GM12874 (cell line): ENCODE data around the gene ADAM15.

Experiments
- CTCF ChIP-seq: IDR thresholded peaks from 2 replicates; pipeline ENCODE4 v1.5.1; 2011; ENCODE audit warnings: low read depth, mild to moderate bottlenecking, control low read depth, low read length, moderate library complexity; ENCODE audit not compliant: insufficient read depth

Gene ADAM15

GRCh38 chr1:155050560-155051341 is at the start of gene ADAM15:
Gene ADAM15, plus strand, starts transcription at chr1:155051316. Its CDS starts 71 bp downstream, at chr1:155051387.
- TF ChIP-seq CTCF = peak; percentile 98

- TF ChIP-seq CTCF = no peak
Observed at GRCh38 chr1:155001425-155001674, 49.8 kb upstream of the ADAM15 start.

- peak; percentile 60 for TF ChIP-seq CTCF
Observed at GRCh38 chr1:155001675-155002463, 49.2 kb upstream of the ADAM15 start.

GRCh38 chr1:155002464-155003226 is 48.5 kb upstream of the ADAM15 start, which contains the start of gene ZBTB7B:
Gene ZBTB7B, plus strand, starts transcription at chr1:155002802. Its CDS starts 11,859 bp downstream, at chr1:155014661.
- TF ChIP-seq CTCF = no peak

- no peak for TF ChIP-seq CTCF
Observed at GRCh38 chr1:155003227-155003765, 47.8 kb upstream of the ADAM15 start.

- no peak for TF ChIP-seq CTCF
Observed at GRCh38 chr1:155003766-155004351, 47.3 kb upstream of the ADAM15 start.
